GM12873 (cell line): ENCODE measurements around the gene TBRG4.

ENCODE experiments used
- TF ChIP-seq, protein P1 (sequence below): IDR thresholded peaks from 2 replicates; pipeline ENCODE4 v1.5.1; 2012; ENCODE audit warnings: low read depth, mild to moderate bottlenecking, moderate library complexity, low read length, control low read depth; ENCODE audit not compliant: insufficient read depth; ENCODE audit errors: missing control alignments

TBRG4 gene

DNA sequence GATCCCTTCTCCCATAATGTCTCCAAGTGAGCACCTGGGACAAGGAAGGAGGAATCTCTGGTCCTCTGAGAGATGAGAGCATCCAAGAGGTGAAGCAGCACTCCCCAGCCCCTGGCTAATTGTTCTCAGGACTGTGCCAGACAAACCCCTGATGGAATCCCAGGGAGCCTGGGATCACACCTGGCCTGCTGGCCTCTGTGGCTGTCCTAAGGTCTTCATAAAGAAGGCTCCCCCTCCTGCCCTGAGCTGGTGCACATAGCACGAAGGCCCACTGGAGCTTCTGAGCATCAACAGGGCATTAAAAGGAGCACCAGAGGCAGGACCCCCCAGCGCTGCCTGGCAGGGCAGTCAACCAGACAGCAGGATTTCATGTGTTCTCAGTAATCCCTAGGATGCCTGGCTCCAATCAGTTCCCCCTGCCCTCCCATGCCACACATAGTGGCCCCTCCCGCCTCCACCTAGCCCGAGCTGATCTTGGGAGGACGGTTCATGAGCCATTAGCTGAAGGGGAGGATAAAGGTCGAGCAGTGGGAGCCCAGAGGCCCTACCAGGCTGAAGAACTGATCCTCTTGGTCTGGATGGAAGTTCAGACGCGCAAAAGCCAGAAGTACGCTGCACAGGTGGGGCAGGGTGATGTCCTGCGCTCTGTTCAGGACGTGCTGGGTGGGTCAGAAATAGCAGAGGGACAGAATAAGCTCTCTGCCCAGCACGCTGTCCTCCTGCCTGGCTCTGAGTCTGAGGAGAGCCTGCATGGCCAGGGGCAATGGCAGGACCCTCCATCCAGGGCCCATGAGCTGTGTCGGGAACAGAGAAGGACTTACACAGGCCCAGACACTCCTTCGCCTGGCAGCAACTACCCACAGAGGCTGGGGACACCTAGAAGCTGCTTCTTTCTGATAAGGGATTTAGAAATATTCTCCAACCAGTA, 8.4 kb downstream of the TBRG4 start:
- TF ChIP-seq, protein P1, sequence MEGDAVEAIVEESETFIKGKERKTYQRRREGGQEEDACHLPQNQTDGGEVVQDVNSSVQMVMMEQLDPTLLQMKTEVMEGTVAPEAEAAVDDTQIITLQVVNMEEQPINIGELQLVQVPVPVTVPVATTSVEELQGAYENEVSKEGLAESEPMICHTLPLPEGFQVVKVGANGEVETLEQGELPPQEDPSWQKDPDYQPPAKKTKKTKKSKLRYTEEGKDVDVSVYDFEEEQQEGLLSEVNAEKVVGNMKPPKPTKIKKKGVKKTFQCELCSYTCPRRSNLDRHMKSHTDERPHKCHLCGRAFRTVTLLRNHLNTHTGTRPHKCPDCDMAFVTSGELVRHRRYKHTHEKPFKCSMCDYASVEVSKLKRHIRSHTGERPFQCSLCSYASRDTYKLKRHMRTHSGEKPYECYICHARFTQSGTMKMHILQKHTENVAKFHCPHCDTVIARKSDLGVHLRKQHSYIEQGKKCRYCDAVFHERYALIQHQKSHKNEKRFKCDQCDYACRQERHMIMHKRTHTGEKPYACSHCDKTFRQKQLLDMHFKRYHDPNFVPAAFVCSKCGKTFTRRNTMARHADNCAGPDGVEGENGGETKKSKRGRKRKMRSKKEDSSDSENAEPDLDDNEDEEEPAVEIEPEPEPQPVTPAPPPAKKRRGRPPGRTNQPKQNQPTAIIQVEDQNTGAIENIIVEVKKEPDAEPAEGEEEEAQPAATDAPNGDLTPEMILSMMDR: no peak

DNA sequence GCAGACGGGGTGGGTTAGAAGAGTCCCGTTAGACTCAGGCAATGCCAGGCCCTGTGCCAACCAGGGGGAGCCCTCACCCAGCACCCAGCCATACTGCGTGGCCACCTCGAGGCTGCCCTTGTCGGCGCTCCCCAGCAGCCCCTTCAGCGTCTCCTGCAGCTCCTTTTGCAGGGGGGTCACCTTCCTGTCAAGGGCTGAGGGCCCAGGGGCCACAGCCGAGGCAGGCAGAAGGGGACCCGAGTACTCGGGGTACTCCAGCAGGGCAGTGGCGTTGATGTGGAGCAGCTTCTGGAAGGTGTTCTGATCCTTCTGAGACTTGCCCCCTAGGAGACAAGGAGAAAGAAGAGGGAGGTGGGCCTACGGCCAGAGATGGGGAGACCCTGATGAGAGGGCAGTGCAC, 9.7 kb downstream of the TBRG4 start:
- TF ChIP-seq, protein P1: no peak

DNA sequence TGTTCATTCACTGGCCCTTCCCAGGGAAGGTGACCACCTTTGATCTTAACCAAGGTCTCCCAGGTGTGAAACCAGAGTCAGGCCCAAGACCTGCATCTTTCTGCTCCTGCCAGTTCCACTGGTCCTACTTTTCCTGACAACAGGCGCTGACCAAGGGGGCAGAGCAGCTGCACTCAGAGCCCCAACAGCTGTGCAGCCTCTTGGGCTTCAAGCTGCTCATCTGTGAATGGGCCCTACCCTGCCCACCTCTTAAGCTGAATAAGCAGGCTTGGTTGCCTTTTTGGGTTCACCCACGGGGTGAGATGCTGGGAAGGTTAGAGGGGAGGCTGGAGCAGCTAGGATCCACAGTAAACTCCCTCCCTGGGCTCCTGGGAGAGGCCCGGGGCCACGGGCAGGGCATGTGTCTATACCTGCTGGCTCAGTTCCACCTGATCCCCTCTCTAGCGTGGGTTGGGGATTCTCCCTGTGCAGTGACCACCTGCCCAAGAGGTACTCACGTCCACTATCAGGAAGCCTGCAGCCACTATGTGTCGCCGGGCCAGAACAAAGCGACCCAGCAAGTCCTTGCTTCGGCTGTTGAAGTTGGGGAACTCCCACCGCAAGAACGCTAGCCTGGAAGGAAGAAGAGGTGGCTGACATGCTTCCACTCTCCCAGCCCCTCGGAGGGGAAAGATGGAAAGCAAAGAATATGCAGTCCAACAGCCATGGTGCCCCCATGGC, 10.6 kb downstream of the TBRG4 start:
- TF ChIP-seq, protein P1: no peak

DNA sequence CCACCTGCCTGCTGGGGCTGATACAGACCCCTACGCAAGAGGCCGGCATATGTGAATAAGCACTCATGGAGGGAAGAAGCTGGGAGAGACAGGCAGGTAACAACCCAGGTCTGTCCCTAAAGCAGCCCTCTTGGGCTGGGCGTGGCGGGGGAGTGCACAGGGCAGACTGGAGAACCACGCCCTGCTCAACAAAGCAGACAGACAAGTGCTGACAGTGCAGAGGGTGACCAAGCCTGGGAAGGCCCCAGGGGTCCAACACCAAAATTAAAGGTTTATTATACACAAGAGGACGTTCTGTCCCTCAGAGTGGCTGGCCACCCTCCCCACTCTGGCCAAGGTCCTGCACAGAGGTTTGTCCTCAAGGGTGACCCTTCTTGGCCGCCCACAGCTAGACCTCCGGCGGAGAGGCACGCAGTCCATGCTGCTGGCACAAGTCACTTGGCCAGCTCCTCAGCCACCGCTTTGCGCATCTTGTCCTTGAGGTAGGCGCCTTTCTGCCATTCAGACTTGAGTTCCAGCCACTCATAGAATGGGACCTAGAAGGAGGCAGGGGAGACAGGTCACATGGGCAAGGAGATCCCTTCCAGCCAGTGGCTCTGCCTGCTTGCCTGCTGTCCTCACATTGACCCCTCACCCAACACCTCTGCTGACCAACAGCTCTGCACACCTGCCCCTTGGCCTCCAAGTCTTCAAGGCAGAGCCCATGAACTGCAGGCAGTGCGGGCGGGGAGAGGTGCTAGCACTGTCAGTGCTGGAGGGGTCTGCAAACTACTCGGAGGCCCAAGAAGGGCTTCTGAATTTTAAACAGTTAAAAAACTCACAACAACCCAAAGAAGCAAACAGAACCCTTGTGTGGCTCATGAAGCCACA, 11.4 kb downstream of the TBRG4 start:
- TF ChIP-seq, protein P1: no peak

DNA sequence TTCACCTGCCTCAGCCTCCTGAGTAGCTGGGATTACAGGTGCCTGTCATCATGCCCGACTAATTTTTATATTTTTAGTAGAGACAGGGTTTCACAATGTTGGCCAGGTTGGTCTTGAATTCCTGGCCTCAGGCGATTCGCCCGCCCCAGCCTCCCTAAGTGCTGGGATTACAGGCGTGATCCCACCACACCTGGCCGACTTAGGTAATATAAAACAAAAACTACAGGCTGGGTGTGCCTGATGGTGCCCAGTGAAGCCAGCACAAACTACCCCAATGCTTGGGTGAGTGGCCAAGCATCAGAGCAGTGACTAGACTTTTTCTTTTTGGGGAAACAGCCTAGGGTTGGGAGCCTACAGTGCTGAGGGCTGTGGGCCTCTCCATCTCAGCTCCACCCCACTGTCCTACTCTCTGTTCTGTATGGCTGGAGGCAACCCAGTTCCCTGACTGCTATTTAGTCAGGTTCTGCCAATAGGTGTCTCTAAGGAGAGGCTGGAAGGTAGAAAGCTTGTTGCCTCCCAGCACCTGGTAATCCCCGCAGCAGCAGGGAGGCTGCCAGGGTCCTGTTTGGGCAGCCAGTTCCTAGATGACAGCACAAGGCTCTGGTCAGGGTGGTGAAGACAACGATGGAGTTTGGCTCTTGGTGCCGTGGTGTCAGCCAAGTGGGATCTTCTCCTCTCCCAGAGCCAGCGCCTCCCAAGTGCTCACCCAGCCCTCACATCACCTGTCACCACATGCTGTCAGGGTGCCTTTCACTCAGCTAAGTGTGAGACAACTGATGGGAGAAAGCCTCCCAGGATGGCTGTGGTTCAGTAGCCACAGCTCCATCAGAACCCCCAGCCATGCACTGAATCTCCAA, 12.3 kb downstream of the TBRG4 start:
- TF ChIP-seq, protein P1: no peak

DNA sequence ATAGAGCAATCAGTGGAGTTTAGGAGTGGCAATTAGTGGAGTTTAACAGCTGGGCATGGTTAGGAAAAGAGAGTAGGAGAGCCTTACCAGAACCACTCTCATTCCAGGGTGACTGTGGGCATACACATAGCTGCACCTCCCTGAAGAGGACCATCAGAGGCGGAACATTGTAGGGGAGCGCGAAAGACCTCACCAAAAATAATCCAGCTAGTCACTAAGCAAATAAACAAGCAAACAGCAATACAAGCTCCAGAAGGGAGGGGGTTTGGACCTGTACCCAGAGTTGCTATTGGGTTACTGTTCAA, 18.6 kb downstream of the TBRG4 start:
- TF ChIP-seq, protein P1: no peak
